HEK293 (cell line): ENCODE measurements around the gene CHRNA5.

ENCODE experiments used
- CTCF ChIA-PET: fragments of 350-600 bp; formaldehyde crosslinking; extraction: SDS; loops from one replicate; lab custom pipeline; 2021; ENCODE audit warnings: antibody characterized with exemption; lab: Yijun Ruan, JAX
- POLR2A ChIA-PET: fragments of 300-600 bp; formaldehyde crosslinking; extraction: SDS; loops from one replicate; lab custom pipeline; 2020; ENCODE audit warnings: antibody characterized with exemption, inconsistent platforms; lab: Yijun Ruan, JAX
- H3K27ac ChIP-seq: fragments of 200-500 bp; sonication (Bioruptor generic); 2 replicates; pipeline ENCODE4 v1.5.1; 2014; ENCODE audit warnings: low read depth, low read length, control low read depth, inconsistent platforms; ENCODE audit errors: extremely low read depth
- H3K36me3 ChIP-seq, 2 experiments: fragments of 200-500 bp in 1 of 2; sonication (Bioruptor generic) in 1 of 2; 1 replicate in 1 of 2; 2 replicates in 1 of 2; pipeline ENCODE4 v1.5.1; 2014 to 2017; ENCODE audit warnings: inconsistent platforms in 2 of 2, low read length in 2 of 2; ENCODE audit not compliant: control insufficient read depth in 2 of 2, insufficient read depth in 1 of 2
- H3K4me1 ChIP-seq: fragments of 200-500 bp; sonication (Bioruptor generic); 2 replicates; pipeline ENCODE4 v1.5.1; 2014; ENCODE audit warnings: mild to moderate bottlenecking, low read length, inconsistent platforms; ENCODE audit not compliant: control insufficient read depth, insufficient read depth
- H3K4me3 ChIP-seq: 2 replicates; pipeline ENCODE4 v1.5.1; 2011; ENCODE audit warnings: low read depth, mild to moderate bottlenecking, control low read depth, low read length, moderate library complexity
- H3K9me3 ChIP-seq: fragments of 200-500 bp; sonication (Bioruptor generic); 2 replicates; pipeline ENCODE4 v1.5.1; 2014; ENCODE audit warnings: low read depth, low read length, inconsistent platforms; ENCODE audit not compliant: control insufficient read depth, insufficient read depth
- GLI4 ChIP-seq: fragments of 450-650 bp; formaldehyde crosslinking; IDR thresholded peaks from 2 replicates; pipeline ENCODE4 v1.5.1; 2016; ENCODE audit warnings: missing biosample characterization, missing genetic modification characterization
- HOXA7 ChIP-seq: sonication (generic); formaldehyde crosslinking; IDR thresholded peaks from 2 replicates; pipeline ENCODE4 v1.8.1; 2022; ENCODE audit warnings: missing genetic modification reagents, borderline replicate concordance
- IKZF3 ChIP-seq: fragments of 450-650 bp; IDR thresholded peaks from 2 replicates; pipeline ENCODE4 v1.5.0; 2018; ENCODE audit warnings: missing biosample characterization, mild to moderate bottlenecking, missing genetic modification characterization, moderate library complexity
- KLF7 ChIP-seq: fragments of 450-650 bp; formaldehyde crosslinking; IDR thresholded peaks from 2 replicates; pipeline ENCODE4 v1.5.1; 2016; ENCODE audit warnings: missing biosample characterization, missing genetic modification characterization, borderline replicate concordance
- RBAK ChIP-seq: fragments of 450-650 bp; formaldehyde crosslinking; IDR thresholded peaks from 2 replicates; pipeline ENCODE4 v1.5.1; 2016; ENCODE audit warnings: missing biosample characterization, missing genetic modification characterization
- SCRT2 ChIP-seq: fragments of 450-650 bp; formaldehyde crosslinking; IDR thresholded peaks from 2 replicates; pipeline ENCODE4 v1.5.1; 2016; ENCODE audit warnings: missing biosample characterization, missing genetic modification characterization
- ZFP69B ChIP-seq: fragments of 450-650 bp; formaldehyde crosslinking; IDR thresholded peaks from 2 replicates; pipeline ENCODE4 v1.5.1; 2016; ENCODE audit warnings: missing biosample characterization, missing genetic modification characterization
- ZNF146 ChIP-seq: fragments of 450-650 bp; formaldehyde crosslinking; IDR thresholded peaks from 2 replicates; pipeline ENCODE4 v1.5.1; 2016; ENCODE audit warnings: missing biosample characterization, missing genetic modification characterization
- ZNF24 ChIP-seq: fragments of 450-650 bp; formaldehyde crosslinking; IDR thresholded peaks from 2 replicates; pipeline ENCODE4 v1.5.1; 2016; ENCODE audit warnings: missing biosample characterization, missing genetic modification characterization
- ZNF266 ChIP-seq: fragments of 450-650 bp; formaldehyde crosslinking; IDR thresholded peaks from 2 replicates; pipeline ENCODE4 v1.5.1; 2016; ENCODE audit warnings: missing biosample characterization, missing genetic modification characterization, low read depth
- ZNF48 ChIP-seq: fragments of 450-650 bp; formaldehyde crosslinking; IDR thresholded peaks from 2 replicates; pipeline ENCODE4 v1.5.1; 2016; ENCODE audit warnings: missing biosample characterization, missing genetic modification characterization
- ZNF580 ChIP-seq: fragments of 450-650 bp; formaldehyde crosslinking; IDR thresholded peaks from 2 replicates; pipeline ENCODE4 v1.5.1; 2016; ENCODE audit warnings: missing biosample characterization, missing genetic modification characterization
- ZNF623 ChIP-seq: fragments of 450-650 bp; formaldehyde crosslinking; IDR thresholded peaks from 2 replicates; pipeline ENCODE4 v1.5.1; 2016; ENCODE audit warnings: missing biosample characterization, missing genetic modification characterization
- ZNF658 ChIP-seq: fragments of 450-650 bp; formaldehyde crosslinking; IDR thresholded peaks from 2 replicates; pipeline ENCODE4; 2016; ENCODE audit warnings: missing biosample characterization, missing genetic modification characterization
- ZNF830 ChIP-seq: fragments of 450-650 bp; IDR thresholded peaks from 2 replicates; pipeline ENCODE4 v1.5.0; 2018; ENCODE audit warnings: missing biosample characterization, missing genetic modification characterization, low read depth, mild to moderate bottlenecking, moderate library complexity
- ZSCAN30 ChIP-seq: fragments of 450-650 bp; IDR thresholded peaks from 2 replicates; pipeline ENCODE4 v1.5.1; 2018; ENCODE audit warnings: missing biosample characterization, mild to moderate bottlenecking, missing genetic modification characterization, moderate library complexity
- TF ChIP-seq, protein P1 (sequence below): fragments of 450-650 bp; formaldehyde crosslinking; IDR thresholded peaks from 2 replicates; pipeline ENCODE4 v1.5.1; 2016; ENCODE audit warnings: missing biosample characterization, missing genetic modification characterization
- TF ChIP-seq, protein P2 (sequence below): fragments of 450-650 bp; formaldehyde crosslinking; IDR thresholded peaks from 2 replicates; pipeline ENCODE4 v1.5.1; 2016; ENCODE audit warnings: missing biosample characterization, missing genetic modification characterization
- TF ChIP-seq, protein P3 (sequence below): sonication (generic); formaldehyde crosslinking; IDR thresholded peaks from 2 replicates; pipeline ENCODE4 v1.8.1; 2022; ENCODE audit warnings: mild to moderate bottlenecking, moderate library complexity, missing genetic modification reagents
- TF ChIP-seq, protein P4 (sequence below): fragments of 450-650 bp; formaldehyde crosslinking; IDR thresholded peaks from 2 replicates; pipeline ENCODE4 v1.5.1; 2016; ENCODE audit warnings: missing biosample characterization, missing genetic modification characterization
- TF ChIP-seq, protein P5 (sequence below): fragments of 450-650 bp; formaldehyde crosslinking; IDR thresholded peaks from 2 replicates; pipeline ENCODE4 v1.5.1; 2016; ENCODE audit warnings: missing biosample characterization, missing genetic modification characterization

Gene CHRNA5

GRCh38 chr15:78638658-78639314 is 73.5 kb downstream of the CHRNA5 start:
- ChIA-PET CTCF (interaction anchor here (0.6 to 5.9 kb wide), 41 partner anchors 8 to 798 kb away, joined by 3 to 119 read pairs (median 4); partner anchors contain the start of gene CHRNA3), POLR2A (no interaction called here)
- H3K27ac ChIP-seq = no peak overlapping the region
- peaks cover 2% of the 10 kb centered on the region; the same call in 1 of the 2 replicates for H3K4me1 ChIP-seq
- no peaks in the 10 kb centered on the region for H3K36me3 ChIP-seq
- no peak overlapping the region for H3K4me3 ChIP-seq
- no peaks in the 10 kb centered on the region for H3K9me3 ChIP-seq
- TF ChIP-seq ZNF146 = no peak
- TF ChIP-seq, protein P1, sequence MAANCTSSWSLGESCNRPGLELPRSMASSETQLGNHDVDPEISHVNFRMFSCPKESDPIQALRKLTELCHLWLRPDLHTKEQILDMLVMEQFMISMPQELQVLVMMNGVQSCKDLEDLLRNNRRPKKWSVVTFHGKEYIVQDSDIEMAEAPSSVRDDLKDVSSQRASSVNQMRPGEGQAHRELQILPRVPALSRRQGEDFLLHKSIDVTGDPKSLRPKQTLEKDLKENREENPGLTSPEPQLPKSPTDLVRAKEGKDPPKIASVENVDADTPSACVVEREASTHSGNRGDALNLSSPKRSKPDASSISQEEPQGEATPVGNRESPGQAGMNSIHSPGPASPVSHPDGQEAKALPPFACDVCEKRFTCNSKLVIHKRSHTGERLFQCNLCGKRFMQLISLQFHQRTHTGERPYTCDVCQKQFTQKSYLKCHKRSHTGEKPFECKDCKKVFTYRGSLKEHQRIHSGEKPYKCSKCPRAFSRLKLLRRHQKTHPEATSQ = no peak
- no peak for TF ChIP-seq ZNF658 (tag by site-specific recombination)
- TF ChIP-seq ZNF24 (tag by site-specific recombination) = no peak
- TF ChIP-seq ZNF266 (tag by site-specific recombination) = no peak
- no peak for TF ChIP-seq ZNF580 (tag by site-specific recombination)
- TF ChIP-seq RBAK = no peak
- TF ChIP-seq ZSCAN30 (tag by site-specific recombination) = 0 out of 2 replicates have a peak, but pooled peaks have one; percentile 23
- TF ChIP-seq ZNF48 (tag by site-specific recombination) = no peak
- peak; percentile 100 for TF ChIP-seq ZFP69B (tag by site-specific recombination)
- no peak for TF ChIP-seq HOXA7
- TF ChIP-seq SCRT2 (tag by site-specific recombination) = no peak
- TF ChIP-seq, protein P2, sequence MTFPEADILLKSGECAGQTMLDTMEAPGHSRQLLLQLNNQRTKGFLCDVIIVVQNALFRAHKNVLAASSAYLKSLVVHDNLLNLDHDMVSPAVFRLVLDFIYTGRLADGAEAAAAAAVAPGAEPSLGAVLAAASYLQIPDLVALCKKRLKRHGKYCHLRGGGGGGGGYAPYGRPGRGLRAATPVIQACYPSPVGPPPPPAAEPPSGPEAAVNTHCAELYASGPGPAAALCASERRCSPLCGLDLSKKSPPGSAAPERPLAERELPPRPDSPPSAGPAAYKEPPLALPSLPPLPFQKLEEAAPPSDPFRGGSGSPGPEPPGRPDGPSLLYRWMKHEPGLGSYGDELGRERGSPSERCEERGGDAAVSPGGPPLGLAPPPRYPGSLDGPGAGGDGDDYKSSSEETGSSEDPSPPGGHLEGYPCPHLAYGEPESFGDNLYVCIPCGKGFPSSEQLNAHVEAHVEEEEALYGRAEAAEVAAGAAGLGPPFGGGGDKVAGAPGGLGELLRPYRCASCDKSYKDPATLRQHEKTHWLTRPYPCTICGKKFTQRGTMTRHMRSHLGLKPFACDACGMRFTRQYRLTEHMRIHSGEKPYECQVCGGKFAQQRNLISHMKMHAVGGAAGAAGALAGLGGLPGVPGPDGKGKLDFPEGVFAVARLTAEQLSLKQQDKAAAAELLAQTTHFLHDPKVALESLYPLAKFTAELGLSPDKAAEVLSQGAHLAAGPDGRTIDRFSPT (tag by site-specific recombination) = no peak
- TF ChIP-seq ZNF623 (tag by site-specific recombination) = no peak
- TF ChIP-seq, protein P3, sequence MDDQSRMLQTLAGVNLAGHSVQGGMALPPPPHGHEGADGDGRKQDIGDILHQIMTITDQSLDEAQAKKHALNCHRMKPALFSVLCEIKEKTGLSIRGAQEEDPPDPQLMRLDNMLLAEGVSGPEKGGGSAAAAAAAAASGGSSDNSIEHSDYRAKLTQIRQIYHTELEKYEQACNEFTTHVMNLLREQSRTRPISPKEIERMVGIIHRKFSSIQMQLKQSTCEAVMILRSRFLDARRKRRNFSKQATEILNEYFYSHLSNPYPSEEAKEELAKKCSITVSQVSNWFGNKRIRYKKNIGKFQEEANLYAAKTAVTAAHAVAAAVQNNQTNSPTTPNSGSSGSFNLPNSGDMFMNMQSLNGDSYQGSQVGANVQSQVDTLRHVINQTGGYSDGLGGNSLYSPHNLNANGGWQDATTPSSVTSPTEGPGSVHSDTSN (CRISPR knock-in tag) = no peak
- TF ChIP-seq, protein P4, sequence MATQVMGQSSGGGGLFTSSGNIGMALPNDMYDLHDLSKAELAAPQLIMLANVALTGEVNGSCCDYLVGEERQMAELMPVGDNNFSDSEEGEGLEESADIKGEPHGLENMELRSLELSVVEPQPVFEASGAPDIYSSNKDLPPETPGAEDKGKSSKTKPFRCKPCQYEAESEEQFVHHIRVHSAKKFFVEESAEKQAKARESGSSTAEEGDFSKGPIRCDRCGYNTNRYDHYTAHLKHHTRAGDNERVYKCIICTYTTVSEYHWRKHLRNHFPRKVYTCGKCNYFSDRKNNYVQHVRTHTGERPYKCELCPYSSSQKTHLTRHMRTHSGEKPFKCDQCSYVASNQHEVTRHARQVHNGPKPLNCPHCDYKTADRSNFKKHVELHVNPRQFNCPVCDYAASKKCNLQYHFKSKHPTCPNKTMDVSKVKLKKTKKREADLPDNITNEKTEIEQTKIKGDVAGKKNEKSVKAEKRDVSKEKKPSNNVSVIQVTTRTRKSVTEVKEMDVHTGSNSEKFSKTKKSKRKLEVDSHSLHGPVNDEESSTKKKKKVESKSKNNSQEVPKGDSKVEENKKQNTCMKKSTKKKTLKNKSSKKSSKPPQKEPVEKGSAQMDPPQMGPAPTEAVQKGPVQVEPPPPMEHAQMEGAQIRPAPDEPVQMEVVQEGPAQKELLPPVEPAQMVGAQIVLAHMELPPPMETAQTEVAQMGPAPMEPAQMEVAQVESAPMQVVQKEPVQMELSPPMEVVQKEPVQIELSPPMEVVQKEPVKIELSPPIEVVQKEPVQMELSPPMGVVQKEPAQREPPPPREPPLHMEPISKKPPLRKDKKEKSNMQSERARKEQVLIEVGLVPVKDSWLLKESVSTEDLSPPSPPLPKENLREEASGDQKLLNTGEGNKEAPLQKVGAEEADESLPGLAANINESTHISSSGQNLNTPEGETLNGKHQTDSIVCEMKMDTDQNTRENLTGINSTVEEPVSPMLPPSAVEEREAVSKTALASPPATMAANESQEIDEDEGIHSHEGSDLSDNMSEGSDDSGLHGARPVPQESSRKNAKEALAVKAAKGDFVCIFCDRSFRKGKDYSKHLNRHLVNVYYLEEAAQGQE (tag by site-specific recombination) = no peak
- peak; percentile 35; the same call in 1 of the 2 replicates for TF ChIP-seq IKZF3 (tag by site-specific recombination)
- TF ChIP-seq ZNF830 (tag by site-specific recombination) = no peak
- TF ChIP-seq GLI4 (tag by site-specific recombination) = no peak
- TF ChIP-seq KLF7 (tag by site-specific recombination) = no peak
- TF ChIP-seq, protein P5, sequence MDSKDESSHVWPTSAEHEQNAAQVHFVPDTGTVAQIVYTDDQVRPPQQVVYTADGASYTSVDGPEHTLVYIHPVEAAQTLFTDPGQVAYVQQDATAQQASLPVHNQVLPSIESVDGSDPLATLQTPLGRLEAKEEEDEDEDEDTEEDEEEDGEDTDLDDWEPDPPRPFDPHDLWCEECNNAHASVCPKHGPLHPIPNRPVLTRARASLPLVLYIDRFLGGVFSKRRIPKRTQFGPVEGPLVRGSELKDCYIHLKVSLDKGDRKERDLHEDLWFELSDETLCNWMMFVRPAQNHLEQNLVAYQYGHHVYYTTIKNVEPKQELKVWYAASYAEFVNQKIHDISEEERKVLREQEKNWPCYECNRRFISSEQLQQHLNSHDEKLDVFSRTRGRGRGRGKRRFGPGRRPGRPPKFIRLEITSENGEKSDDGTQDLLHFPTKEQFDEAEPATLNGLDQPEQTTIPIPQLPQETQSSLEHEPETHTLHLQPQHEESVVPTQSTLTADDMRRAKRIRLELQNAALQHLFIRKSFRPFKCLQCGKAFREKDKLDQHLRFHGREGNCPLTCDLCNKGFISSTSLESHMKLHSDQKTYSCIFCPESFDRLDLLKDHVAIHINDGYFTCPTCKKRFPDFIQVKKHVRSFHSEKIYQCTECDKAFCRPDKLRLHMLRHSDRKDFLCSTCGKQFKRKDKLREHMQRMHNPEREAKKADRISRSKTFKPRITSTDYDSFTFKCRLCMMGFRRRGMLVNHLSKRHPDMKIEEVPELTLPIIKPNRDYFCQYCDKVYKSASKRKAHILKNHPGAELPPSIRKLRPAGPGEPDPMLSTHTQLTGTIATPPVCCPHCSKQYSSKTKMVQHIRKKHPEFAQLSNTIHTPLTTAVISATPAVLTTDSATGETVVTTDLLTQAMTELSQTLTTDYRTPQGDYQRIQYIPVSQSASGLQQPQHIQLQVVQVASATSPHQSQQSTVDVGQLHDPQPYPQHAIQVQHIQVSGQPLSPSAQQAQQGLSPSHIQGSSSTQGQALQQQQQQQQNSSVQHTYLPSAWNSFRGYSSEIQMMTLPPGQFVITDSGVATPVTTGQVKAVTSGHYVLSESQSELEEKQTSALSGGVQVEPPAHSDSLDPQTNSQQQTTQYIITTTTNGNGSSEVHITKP = no peak
